Nephron (organoid): ENCODE data around the gene TRMU.

Experiments
- H3K27ac Mint-ChIP-seq, 3 experiments: 2 replicates each; pipeline ENCODE4 v1.8.0; 2020; ENCODE audit warnings: mixed read lengths in 3 of 3, mild to moderate bottlenecking in 2 of 3, moderate library complexity in 1 of 3
- H3K27me3 Mint-ChIP-seq: 2 replicates; pipeline ENCODE4 v1.8.0; 2021; ENCODE audit warnings: low read depth, mild to moderate bottlenecking, moderate library complexity, mixed read lengths
- H3K36me3 Mint-ChIP-seq: 2 replicates; pipeline ENCODE4 v1.8.0; 2020; ENCODE audit warnings: low read depth, mixed read lengths
- H3K4me1 Mint-ChIP-seq: 2 replicates; pipeline ENCODE4 v1.8.0; 2020; ENCODE audit warnings: mixed read lengths
- H3K4me3 Mint-ChIP-seq, 3 experiments: 2 replicates each; pipeline ENCODE4 v1.8.0; 2020; ENCODE audit warnings: mild to moderate bottlenecking in 3 of 3, mixed read lengths in 3 of 3, moderate library complexity in 2 of 3
- H3K9me3 Mint-ChIP-seq: 2 replicates; pipeline ENCODE4 v1.8.0; 2020; ENCODE audit warnings: mixed read lengths
- TF ChIP-seq, protein P1 (sequence below), 3 experiments: fragments of 200-600 bp; sonication (generic); IDR thresholded peaks; one replicate each; pipeline ENCODE4 v1.5.0; 2021; ENCODE audit warnings: antibody characterized with exemption in 3 of 3; ENCODE audit not compliant: unreplicated experiment in 3 of 3

The TRMU gene, protein sequence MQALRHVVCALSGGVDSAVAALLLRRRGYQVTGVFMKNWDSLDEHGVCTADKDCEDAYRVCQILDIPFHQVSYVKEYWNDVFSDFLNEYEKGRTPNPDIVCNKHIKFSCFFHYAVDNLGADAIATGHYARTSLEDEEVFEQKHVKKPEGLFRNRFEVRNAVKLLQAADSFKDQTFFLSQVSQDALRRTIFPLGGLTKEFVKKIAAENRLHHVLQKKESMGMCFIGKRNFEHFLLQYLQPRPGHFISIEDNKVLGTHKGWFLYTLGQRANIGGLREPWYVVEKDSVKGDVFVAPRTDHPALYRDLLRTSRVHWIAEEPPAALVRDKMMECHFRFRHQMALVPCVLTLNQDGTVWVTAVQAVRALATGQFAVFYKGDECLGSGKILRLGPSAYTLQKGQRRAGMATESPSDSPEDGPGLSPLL

DNA sequence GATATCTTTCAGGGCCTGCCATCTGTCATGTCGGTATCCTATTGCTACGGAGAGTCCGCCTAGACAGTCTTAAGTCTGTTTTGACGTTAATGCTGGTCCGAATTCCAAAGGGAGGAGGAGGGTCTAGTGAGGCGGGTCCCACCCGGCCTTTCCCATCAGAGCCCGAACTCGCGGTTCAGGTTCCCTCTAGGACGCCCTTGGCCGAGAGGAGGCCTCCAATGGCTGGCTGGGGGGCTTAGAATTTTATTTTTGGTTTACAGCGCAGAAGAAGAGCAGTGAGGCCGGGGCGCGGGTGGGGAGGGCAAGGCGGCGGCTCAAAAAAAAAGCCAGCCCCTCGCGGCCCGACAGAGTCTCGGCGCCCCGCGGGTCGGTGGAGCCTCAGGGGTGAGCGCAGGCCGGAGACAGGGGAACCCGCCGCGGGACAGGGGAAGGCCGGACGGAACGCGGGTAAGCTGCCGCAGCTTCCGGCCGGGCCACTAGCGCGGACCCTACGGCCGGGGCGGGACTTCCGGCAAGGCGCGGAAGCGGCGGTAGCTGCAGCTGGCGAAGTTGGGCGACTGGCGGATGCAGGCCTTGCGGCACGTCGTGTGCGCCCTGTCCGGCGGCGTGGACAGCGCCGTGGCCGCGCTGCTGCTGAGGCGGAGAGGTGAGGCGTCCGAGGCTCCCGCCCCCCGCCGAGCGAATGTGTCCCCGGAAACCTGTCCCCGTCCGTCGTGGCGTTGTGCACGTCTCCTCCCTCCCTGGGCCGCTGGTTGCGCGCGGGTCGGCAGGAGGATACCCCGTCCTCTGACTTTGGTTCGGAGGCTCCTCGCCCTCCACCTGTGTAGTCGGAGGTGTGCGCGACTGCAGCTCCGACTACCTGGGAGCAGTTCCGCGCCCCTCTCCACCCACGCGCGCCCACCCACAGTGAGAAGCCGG lies at the start of gene TRMU:
Gene TRMU (plus strand): TSS at position 514 of the 918 bp plus-strand sequence. CDS start 51 bp downstream, at position 565.
- TF ChIP-seq, protein P1, sequence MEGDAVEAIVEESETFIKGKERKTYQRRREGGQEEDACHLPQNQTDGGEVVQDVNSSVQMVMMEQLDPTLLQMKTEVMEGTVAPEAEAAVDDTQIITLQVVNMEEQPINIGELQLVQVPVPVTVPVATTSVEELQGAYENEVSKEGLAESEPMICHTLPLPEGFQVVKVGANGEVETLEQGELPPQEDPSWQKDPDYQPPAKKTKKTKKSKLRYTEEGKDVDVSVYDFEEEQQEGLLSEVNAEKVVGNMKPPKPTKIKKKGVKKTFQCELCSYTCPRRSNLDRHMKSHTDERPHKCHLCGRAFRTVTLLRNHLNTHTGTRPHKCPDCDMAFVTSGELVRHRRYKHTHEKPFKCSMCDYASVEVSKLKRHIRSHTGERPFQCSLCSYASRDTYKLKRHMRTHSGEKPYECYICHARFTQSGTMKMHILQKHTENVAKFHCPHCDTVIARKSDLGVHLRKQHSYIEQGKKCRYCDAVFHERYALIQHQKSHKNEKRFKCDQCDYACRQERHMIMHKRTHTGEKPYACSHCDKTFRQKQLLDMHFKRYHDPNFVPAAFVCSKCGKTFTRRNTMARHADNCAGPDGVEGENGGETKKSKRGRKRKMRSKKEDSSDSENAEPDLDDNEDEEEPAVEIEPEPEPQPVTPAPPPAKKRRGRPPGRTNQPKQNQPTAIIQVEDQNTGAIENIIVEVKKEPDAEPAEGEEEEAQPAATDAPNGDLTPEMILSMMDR (IDR thresholded peaks at IDR 0.05; ENCODE audit: unreplicated experiment in 3 of 3), result no peak
- Mint-ChIP-seq H3K27ac (peak within 1 kb of the TSS; percentile 95 to 98 (median 98)), H3K9me3 (no peaks in the 10 kb centered on the region), H3K4me1 (peaks cover 21% of the 10 kb centered on the region), H3K27me3 (no peaks in the 10 kb centered on the region), H3K36me3 (peaks cover 30% of the 10 kb centered on the region), H3K4me3 (peak within 1 kb of the TSS; percentile 93 to 98 (median 94))

DNA sequence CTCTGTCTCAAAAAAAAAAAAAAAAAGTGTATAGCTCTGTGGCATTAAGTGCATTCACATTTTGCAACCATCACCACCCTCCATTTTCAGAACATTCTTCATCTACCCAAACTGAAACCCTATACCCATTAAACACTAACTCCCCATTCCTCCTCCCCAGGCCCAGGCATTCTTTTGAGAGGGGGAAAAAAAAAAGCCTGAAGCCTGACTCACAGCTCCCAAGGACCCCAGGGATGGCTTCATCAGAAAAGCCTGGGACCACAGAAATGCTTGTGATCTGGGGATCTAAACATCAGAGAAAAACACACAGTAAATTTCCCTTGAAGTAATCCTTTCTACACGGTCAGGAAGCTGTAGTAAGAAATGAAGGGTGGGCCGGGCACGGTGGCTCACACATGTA lies 49.5 kb upstream of the TRMU start:
- TF ChIP-seq, protein P1 (IDR thresholded peaks at IDR 0.05; ENCODE audit: unreplicated experiment in 3 of 3), result no peak
- Mint-ChIP-seq H3K4me3 (no peak overlapping the region), H3K36me3 (peaks cover 39% of the 10 kb centered on the region), H3K4me1 (no peaks in the 10 kb centered on the region), H3K27ac (no peak overlapping the region), H3K9me3 (no peaks in the 10 kb centered on the region), H3K27me3 (no peaks in the 10 kb centered on the region)

DNA sequence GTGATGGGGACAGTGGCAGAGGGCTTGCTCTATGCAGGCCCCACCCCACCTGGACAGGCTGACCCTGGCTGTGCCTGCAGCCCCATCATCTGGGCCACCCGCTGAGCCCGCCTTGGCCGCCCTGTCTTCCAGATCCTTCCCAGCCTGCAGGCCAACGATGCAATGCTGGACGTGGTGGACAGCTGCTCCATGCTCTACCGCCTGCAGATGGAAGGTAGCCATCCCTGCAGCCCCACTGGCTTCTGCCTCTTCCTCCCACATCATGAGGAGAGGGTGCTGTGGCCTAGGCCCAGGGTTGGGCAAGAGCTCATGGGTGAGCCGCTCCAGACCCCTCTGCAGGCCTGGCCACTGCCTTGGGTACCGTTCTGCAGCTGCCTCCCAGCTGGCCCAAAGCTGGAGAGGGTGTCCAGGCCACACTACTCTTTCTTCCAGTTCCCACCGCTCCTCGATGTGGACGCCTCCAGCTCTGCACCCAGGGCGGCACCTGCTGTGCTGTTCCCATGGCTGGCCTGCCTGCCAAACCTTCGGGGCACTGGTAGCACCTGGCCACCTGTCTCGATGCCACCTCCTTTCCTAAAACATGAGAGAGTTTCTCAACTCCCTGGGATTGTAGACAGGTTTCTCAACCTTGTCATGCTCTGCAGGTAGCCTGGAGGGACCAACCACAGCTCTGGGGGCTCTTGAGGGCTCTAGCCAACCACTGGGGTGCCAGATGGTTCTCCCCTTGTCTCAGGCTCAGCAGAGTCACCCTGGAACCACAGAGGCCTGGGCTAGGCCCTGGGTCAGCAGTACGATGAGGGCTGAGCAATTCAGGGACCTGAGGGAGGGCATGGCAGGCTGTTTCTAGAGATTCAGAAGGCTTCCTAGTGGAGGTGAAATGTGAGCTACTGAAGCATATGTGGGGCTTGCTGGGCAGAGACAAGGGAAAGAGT lies 48.3 kb upstream of the TRMU start:
- Mint-ChIP-seq H3K36me3 (peaks cover 31% of the 10 kb centered on the region), H3K9me3 (no peaks in the 10 kb centered on the region), H3K4me3 (no peak overlapping the region), H3K4me1 (no peaks in the 10 kb centered on the region), H3K27ac (no peak overlapping the region), H3K27me3 (no peaks in the 10 kb centered on the region)
- TF ChIP-seq, protein P1 (IDR thresholded peaks at IDR 0.05; ENCODE audit: unreplicated experiment in 3 of 3), result no peak

DNA sequence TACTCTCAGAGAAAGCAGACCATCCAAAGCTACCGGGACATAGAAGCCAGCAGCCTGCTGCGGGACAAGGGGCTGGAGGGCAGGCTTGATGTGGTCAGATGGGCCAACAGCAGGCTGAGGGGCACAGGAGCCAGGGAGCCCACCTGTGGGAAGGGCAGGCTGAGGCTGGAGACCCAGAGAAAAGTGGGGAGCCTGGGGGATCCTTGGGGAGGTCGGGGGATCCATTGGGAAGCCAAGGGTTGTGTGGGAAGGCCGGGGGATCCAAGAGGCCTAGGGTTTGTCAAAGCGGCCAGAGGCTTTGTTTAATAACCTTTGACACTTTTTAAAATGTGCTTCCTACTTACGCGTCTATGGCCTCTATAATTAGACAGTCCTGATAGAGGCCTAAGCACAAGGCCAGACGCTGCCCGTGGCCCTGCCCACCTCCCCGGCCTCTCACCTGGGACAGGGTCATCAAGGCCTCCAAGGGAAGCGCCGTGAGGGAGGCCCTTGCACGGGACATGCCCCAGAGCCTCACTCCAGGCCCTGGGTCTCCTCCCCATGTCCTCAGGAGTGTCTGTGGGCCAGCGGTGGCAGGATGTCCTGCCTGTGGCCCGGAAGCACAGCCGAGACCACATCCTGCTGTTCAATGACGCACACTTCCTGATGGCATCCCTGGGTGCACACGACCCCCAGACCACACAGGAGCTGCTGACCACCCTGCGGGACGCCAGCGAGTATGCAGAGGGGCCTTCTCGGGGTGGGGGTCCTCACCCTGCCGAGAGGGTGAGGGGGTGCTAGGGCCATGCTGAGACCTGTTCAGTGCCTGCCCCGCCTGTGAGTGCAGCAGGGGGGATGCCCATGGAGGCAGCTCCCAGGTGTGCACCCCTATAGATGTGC lies 47.4 kb upstream of the TRMU start:
- H3K27ac Mint-ChIP-seq, result no peak overlapping the region
- no peaks in the 10 kb centered on the region for H3K4me1 Mint-ChIP-seq
- no peaks in the 10 kb centered on the region for H3K9me3 Mint-ChIP-seq
- H3K27me3 Mint-ChIP-seq, result peaks cover under 1% of the 10 kb centered on the region
- no peak overlapping the region for H3K4me3 Mint-ChIP-seq
- peaks cover 39% of the 10 kb centered on the region for H3K36me3 Mint-ChIP-seq
- TF ChIP-seq, protein P1 (IDR thresholded peaks at IDR 0.05; ENCODE audit: unreplicated experiment in 3 of 3), result no peak

DNA sequence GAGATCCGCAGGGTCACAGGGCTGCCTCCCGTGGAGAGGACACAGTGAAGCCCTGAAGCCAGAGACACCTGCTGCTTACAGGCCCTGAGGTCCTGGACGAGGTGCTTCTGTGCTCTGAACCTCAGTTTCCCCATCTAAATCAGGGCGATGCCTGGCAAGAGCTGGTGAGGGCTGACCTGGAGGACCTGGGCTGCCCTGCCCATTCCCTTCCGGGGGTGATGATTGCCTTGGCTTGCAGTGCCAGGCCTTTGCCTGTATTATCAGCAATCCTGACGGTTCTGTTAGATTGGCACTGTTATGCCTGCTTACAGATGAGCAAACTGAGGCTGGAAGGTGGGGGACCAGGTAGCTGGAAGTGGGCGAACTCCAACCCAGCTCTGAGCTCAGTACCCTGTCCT lies 46.7 kb upstream of the TRMU start:
- no peaks in the 10 kb centered on the region for H3K9me3 Mint-ChIP-seq
- H3K4me3 Mint-ChIP-seq, result no peak overlapping the region

More for the DNA sequence above, 46.7 kb upstream of the TRMU start:
- H3K27ac Mint-ChIP-seq, result no peak overlapping the region
- peaks cover 5% of the 10 kb centered on the region for H3K27me3 Mint-ChIP-seq
- H3K36me3 Mint-ChIP-seq, result peaks cover 45% of the 10 kb centered on the region
- TF ChIP-seq, protein P1 (IDR thresholded peaks at IDR 0.05; ENCODE audit: unreplicated experiment in 3 of 3), result no peak
- H3K4me1 Mint-ChIP-seq, result no peaks in the 10 kb centered on the region
